Measurements from ENCODE around the gene ADD1.

ADD1 gene

DNA sequence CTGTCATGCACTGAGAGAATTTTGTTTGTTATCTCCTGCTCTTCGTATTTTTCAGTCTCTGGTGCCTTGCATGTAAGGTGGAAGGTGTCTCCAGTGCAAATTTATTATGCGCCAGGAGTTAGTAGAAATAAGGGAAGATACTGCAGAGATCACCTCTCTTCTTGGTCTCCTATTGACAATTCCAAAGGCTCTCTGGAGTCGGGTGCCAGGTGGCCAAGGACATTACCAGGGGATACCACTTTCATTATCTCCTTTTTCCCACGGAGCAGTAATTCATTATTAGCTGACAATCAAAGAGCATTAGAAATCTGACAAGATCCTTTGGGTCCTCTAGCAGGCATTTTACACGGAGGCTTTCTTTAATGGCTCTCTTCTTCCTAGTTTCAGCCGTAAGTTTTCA lies 26.0 kb downstream of the ADD1 start:
- DNase-seq (ENCODE audit: low read depth): no peak
- no peak for TF ChIP-seq CTCF (IDR thresholded peaks at IDR 0.05; ENCODE audit: insufficient read depth, low read depth, low read length, missing control alignments)
- H3K4me3 ChIP-seq (ENCODE audit: low read depth, low read length): no peak overlapping the region

DNA sequence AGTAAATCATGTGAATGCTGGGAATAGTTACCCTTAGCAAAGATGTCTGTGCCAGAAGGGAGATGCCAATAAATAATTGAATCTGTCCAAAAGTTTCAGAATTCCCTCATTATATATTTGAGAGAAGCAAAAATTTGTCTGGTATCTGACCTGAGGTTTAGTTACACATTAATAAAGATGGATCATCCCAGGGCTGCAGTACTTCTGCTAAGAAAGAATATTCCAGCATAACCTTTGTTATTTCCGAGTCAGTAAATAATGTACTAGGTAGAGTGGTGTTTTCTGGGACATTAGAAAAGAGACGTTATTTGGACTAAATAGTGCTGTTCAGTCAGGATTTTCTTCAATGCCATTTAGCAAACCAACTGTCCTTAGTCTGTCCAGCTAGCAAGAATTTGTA lies 26.4 kb downstream of the ADD1 start:
- TF ChIP-seq CTCF (IDR thresholded peaks at IDR 0.05; ENCODE audit: insufficient read depth, low read depth, low read length, missing control alignments): no peak
- no peak for DNase-seq (ENCODE audit: low read depth)
- H3K4me3 ChIP-seq (ENCODE audit: low read depth, low read length): no peak overlapping the region

GRCh38 chr4:2871466-2871865 lies 27.8 kb downstream of the ADD1 start:
- TF ChIP-seq CTCF (IDR thresholded peaks at IDR 0.05; ENCODE audit: insufficient read depth, low read depth, low read length, missing control alignments): no peak
- DNase-seq (ENCODE audit: low read depth): no peak
- no peak overlapping the region for H3K4me3 ChIP-seq (ENCODE audit: low read depth, low read length)

DNA sequence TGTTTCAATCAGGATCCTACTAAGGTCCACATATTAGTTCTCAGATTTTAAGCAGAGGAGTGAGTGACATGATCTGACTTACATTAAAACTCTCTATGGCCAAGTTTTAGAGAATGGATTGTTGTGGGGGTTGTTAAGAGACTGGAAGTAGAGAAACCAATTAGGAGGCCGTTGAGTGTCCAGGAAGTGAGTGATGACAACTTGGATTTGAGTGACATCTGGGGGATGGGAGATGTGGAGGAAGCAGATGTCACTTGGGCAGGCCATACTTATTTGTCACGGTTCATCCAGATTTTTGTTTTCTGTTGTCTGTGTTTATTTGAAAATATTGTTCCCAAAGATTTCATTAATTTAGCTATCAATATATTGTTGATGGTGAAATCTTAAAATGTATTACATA lies 28.3 kb downstream of the ADD1 start:
- no peak for TF ChIP-seq CTCF (IDR thresholded peaks at IDR 0.05; ENCODE audit: insufficient read depth, low read depth, low read length, missing control alignments)
- peak; percentile 13 for DNase-seq (ENCODE audit: low read depth)
- no peak overlapping the region for H3K4me3 ChIP-seq (ENCODE audit: low read depth, low read length)

DNA sequence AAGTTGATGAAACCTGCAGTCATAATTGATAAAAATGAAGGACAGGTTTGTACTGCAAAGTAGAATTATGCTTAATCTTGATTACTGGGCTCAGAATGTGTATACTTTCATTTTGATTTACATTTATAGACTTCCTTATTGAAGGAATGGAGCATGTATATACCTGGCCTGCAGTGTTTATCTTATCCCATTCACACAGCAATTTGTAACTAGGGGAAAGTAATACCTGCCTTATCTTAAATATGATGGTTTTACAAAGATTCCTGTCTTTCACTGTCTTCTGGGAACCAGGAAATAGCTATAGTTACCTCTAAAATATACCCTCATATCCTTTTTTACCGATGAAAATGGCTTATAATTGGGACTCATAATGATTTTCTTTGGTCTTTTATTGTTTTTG lies 29.7 kb downstream of the ADD1 start:
- DNase-seq (ENCODE audit: low read depth): no peak
- no peak overlapping the region for H3K4me3 ChIP-seq (ENCODE audit: low read depth, low read length)
- TF ChIP-seq CTCF (IDR thresholded peaks at IDR 0.05; ENCODE audit: insufficient read depth, low read depth, low read length, missing control alignments): no peak

- no peak for TF ChIP-seq CTCF (IDR thresholded peaks at IDR 0.05; ENCODE audit: insufficient read depth, low read depth, low read length, missing control alignments)
- no peak overlapping the region for H3K4me3 ChIP-seq (ENCODE audit: low read depth, low read length)
- no peak for DNase-seq (ENCODE audit: low read depth)
Measured at GRCh38 chr4:2874861-2875260, 31.2 kb downstream of the ADD1 start.

- no peak for DNase-seq (ENCODE audit: low read depth)
- TF ChIP-seq CTCF (IDR thresholded peaks at IDR 0.05; ENCODE audit: insufficient read depth, low read depth, low read length, missing control alignments): no peak
- H3K4me3 ChIP-seq (ENCODE audit: low read depth, low read length): no peak overlapping the region
Measured at GRCh38 chr4:2875556-2875955, 31.9 kb downstream of the ADD1 start.

Measured in GM12865 (cell line).